GM21786 (cell line): Measurements from ENCODE around the gene ATXN1.
"Not testable (repeated sequence)": the region's sequence is repeated elsewhere in the genome, so short reads cannot be mapped to it uniquely, and the experiment has no call there.

Source experiments
- ATAC-seq: cut with Tn5 transposase; IDR thresholded peaks from one replicate; pipeline ENCODE4 v1.9.1; 2021; ENCODE audit not compliant: unreplicated experiment

Gene ATXN1

DNA sequence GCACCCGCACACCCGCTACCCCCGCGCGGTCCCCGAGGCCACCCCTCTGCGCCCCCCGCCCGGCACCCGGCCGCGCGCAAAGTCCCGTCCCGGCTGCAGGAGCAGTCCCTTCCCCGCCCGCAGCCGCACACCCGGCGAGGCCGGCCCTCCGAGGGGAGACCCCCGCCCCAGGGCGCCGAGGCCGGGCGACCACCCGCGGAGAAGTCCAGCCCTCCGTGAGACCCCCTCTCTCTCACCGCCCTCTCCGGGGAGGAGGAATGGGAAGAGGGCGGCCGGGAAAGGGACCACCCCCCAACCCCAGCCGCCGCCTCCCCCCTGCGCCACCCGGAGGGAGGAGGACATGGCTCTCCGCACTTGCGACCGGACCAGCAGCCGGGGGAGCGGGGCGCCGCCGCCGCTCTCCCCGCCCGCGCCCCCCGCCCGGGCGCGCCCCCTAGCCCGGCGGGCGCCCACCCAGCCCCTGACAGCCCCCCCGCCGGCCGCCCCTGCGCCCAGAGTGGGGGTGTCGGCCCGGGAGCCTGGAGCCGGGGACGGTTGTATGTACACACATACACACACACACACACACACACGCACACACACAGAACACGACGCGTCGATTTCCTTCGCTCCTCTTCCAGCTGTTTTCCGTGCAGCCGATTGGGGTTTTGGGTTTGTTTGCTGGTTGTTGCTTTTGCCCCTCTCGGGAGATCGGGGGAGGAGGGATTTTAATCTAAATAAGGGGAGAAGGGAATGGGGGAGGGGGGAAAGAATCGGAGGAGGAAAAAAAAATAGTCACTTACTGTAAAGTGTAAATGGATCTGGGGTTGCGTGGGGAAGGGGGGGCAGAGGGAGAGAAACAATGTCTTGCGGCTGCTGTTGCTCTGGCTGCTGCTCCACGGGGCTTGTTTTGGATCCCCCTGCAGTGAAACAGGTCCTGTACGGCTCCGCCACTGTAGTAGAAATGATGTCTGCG lies at the start of gene ATXN1:
TSS of gene ATXN1 (minus strand) at position 945 of the 955 bp plus-strand sequence.
- no peak for ATAC-seq

GRCh38 chr6:16810411-16810810 lies 49.2 kb upstream of the ATXN1 start:
- ATAC-seq, result no peak

DNA sequence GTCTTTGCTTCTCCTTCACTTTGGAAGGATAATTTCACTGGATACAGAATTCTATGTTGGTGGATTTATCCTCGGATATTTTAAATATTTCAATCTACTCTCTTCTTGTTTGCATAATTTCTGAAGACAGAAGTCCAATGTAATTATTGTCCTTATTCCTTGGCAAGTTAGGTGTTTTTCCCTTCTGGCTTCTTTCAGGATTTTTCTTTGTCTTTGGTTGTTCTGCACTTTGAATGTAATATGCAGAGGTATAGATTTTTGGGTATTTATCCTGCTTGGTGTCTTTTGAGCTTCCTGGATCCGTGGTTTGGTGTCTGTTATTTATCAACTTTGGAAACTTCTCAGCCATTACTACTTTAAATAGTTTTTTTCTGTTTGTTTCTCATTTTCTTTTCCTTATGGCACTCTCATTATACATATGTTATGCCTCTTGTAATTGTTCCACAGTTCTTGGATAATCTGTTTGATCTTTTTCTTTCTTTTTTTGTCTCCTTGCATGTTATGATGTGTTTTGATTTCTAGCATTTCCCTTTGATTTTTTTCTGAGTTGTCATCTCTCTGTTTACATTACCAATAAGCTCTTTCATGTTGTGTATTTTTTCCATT lies 48.6 kb upstream of the ATXN1 start:
- ATAC-seq, result no peak

DNA sequence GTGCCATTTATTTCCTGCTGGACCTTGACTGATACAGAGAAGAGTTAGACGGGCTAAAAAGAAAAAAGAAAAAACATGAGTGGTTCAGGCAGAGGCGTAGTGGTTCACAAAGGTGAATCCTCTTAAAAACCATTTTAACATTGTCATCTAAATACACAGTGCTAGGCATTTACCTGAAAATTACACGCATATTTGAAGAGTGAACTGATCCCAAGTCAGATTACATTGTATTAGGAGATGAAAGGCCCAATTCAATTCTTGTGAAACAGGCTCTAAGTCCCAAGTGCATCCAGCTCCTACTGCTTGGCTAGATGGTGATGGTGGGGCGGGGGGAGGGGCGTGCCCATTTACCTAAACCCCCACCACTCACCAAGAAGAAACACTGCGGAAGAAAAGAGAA lies 46.7 kb upstream of the ATXN1 start:
- no peak for ATAC-seq

DNA sequence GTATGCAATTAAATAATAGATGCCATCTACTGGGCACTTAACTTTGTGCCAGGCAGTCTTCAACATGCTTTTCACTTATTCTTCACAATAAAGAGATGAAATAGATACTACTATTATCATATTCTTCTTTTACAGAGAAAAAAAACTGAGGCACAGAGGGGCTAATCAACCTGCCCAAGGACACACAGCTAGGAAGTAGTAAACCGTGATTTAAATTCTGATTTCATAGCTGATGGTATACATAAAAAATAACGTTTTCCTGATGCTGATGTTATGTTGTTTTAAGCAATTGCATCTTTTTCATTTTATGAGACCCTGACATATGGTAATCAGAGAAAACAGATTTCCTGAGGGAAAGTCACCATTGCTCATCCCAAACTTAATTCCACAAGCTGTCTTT lies 45.1 kb upstream of the ATXN1 start:
- no peak for ATAC-seq

DNA sequence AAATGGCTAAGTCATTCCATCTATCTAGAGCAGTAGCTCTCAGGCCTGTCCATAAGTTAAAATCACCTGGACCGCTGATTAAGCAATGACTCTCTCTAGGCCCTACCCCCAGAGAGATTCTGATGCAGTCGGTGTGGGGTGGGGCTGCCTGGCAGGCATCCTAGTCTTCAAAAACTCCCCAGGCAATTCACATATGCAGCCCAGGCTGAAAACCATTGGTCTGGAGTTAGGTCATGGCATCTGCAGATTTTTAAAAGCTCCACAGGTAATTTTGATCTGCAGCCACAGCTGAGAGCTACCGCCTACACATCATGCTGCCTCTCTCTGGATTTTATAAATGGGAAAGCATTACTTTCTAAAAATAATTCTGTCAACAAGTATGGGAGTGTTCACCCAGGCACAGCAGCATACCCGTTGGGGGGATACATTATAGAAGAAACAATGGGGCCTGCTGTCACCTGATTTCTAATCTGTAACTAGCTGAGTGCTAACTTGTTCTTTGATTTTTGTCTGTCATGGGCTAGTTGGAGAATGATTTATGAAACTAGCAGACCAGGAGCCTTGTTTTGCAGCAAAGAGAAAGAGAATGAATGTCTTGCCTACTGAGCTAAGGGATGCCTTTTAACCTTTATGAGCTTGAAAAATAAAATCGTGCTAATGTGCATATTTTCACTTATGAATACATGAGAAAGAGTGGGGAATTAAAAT lies 44.1 kb upstream of the ATXN1 start:
- ATAC-seq, result no peak

GRCh38 chr6:16804546-16805242 lies 43.4 kb upstream of the ATXN1 start:
- no peak for ATAC-seq

- ATAC-seq, result no peak
Measured at GRCh38 chr6:16803294-16804200, 42.3 kb upstream of the ATXN1 start.

- ATAC-seq, result no peak
Measured at GRCh38 chr6:16802071-16802470, 40.8 kb upstream of the ATXN1 start.

- ATAC-seq, result no peak
Measured at GRCh38 chr6:16800942-16801341, 39.7 kb upstream of the ATXN1 start.

DNA sequence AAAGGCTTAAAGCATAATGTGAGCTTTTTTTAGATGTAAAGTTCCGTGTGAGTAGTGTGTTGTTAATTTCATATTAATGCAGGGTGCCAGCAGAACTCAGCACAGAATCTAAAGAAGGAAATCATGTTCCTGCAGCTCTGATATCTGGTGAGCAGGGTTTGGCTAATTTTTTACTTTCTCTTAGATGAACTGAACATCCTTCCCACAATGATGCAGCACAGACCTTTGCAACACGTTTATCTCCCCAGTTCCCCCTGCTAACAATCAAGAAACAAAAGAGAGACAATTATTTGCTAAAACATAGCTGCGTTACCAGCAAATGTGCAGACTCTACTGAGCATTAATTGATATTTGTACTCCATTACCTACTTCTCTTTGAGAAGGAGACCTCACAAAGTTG lies 39.1 kb upstream of the ATXN1 start:
- no peak for ATAC-seq

DNA sequence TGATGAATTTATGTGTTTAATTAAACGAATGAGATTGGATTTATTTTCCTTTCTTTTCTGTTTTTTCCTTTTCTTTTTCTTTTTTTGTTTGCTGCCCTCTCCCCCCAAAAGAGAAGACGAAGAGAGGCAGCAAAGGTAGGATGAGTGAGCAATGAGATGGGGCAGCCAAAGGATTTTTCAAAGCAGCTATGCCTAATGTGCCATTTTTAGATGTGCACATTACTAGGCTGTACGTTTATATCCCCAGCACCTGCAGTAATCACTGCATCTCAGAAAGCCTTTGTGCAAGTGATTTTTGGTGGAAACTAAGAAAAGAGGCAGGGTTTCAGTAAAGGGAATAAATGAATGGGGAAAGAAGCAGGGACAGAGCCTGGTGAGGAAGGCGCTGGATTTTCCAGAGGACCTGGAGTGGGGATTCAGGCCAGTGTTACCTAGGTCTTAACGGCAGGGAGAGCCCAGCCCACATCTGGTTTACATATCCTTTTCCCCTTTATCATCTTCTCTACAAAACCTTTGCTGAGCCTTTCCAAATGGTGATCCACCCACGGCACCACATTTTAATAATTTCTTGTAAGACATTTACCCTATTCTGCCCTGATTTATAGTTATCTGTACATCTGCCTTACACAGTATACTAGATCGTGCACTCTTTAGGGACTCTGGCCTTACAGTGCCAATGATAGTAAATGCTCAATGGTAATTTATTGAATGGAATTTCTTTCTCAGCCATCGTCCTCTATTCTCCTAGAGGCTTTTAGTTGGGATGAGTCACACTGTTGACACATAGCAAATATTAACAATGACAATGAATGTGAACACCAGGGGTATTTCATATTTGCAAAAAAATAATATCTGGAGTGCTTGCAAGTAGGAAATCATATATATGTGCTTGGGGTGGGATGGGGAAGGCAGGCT lies 38.3 kb upstream of the ATXN1 start:
- ATAC-seq, result no peak

DNA sequence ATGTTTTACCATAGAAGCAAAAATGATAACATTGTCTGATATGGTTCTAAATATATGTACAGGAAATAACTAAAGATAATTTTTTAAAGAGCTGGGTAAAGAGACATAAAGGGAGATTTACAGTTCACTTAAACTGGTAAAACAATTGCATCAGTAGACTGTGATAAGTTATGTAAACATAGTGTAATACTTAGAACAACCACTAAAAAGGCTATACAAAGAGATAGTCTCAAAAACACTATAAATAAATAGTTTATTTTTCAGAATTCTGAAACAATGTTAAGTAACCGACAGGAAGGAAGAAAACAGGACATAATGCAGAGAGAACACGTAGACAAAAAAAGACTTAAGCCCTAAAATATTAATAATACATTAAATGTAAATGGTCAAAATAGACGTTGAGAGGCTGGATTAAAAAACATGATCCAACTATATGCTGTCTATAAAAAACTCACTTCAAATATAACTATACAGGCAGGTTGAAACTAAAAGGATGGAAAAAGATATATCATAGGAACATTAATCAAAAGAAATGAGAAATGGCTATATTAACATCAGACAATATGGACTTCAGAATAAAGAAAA lies 32.7 kb upstream of the ATXN1 start:
- no peak for ATAC-seq

DNA sequence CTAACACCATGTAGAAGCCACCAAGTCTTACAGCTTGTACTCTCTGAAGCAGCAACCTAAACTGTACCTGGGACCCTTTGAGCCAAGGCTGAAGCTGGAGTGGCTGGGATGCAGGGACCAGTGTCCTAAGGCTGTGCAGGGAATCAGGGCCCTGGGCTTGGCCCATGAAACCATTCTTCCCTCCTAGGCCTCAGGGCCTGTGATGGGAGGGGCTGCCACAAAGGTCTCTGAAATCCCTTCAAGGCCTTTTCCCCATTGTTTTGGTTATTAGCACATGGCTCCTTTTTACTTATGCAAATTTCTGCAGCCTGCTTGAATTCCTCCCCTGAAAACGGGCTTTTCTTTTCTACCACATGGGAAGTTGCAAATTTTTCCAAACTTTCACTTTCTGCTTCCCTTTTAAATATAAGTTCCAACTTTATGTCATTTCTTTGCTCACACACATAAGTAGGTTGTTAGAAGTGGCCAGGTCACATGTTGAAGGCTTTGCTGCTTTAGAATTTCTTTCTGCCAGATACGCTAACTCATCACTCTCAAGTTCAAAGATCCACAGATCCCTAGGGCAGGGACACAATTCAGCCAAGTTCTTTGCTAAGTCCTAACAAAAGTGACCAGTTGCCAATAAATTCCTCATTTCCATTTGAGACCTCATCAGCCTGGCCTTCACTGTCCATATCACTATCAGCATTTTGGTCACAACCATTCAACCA lies 28.2 kb upstream of the ATXN1 start:
- ATAC-seq, result no peak

- ATAC-seq, result no peak
Measured at GRCh38 chr6:16787128-16787682, 25.9 kb upstream of the ATXN1 start.

DNA sequence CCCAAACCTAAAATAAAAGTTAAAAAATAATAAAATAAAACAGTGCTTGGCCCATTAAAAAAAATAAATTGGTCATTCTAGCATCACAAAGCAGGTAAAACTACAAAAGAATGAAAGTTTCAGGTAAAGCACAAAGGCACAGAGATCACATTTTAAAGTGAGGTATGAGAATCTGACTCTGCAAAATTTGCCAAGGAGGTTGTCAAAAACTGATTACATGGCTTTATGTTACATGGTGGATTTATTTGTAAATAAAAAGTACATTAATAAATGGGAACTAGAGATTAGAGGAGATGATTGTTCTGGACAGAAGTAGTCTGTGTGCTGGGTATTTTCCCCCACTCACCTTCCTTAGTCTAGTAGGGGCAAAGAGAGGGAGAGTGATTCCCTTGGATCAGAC lies 24.2 kb upstream of the ATXN1 start:
- no peak for ATAC-seq

GRCh38 chr6:16784957-16785356 lies 23.7 kb upstream of the ATXN1 start:
- ATAC-seq, result not testable (repeated sequence)
